Lung (tissue), 12 donors: ENCODE data around the gene ULK4. TPM values are rescaled to one million over a fixed set of nuclear protein-coding genes. Genes with fewer than 3 reads are reported as not detected.
"Not testable (repeated sequence)": the region's sequence is repeated elsewhere in the genome, so short reads cannot be mapped to it uniquely, and the experiment has no call there.

Experiments used
- ATAC-seq: fragments of 200-7000 bp; cut with Tn5 transposase; one replicate; pipeline ENCODE4 v1.9.1; 2020; ENCODE audit warnings: moderate number of reproducible peaks; ENCODE audit not compliant: insufficient read depth, low FRiP score
- DNase-seq, 3 donors: peaks; one replicate each; pipeline ENCODE4 v3.0.0-alpha.2; 2013 to 2017
- H3K27ac ChIP-seq, 2 donors: one replicate each; pipeline ENCODE4 v1.5.1; 2013; ENCODE audit warnings: mild to moderate bottlenecking in 2 of 2, moderate library complexity in 2 of 2, control low read depth in 1 of 2, inconsistent platforms in 1 of 2, low read depth in 1 of 2, low read length in 1 of 2
- H3K27me3 ChIP-seq, 3 donors: one replicate each; pipeline ENCODE4 v1.5.1; 2013; ENCODE audit warnings: low read length in 2 of 3; ENCODE audit not compliant: control insufficient read depth in 3 of 3, insufficient read depth in 3 of 3
- H3K36me3 ChIP-seq, 4 donors: one replicate each; pipeline ENCODE4 v1.5.1; 2013; ENCODE audit warnings: low read length in 4 of 4, mild to moderate bottlenecking in 1 of 4, moderate library complexity in 1 of 4; ENCODE audit not compliant: control insufficient read depth in 4 of 4, insufficient read depth in 4 of 4
- H3K4me1 ChIP-seq, 5 donors: one replicate each; pipeline ENCODE4 v1.5.1; 2013; ENCODE audit warnings: low read length in 5 of 5, mild to moderate bottlenecking in 2 of 5, moderate library complexity in 1 of 5; ENCODE audit not compliant: control insufficient read depth in 5 of 5, insufficient read depth in 5 of 5
- H3K4me3 ChIP-seq: one replicate; pipeline ENCODE4 v1.5.1; 2013; ENCODE audit warnings: mild to moderate bottlenecking, control low read depth, moderate library complexity
- H3K9ac ChIP-seq, 2 donors: one replicate each; pipeline ENCODE4 v1.5.1; 2013; ENCODE audit warnings: low read length in 2 of 2, control low read depth in 1 of 2; ENCODE audit not compliant: insufficient read depth in 1 of 2
- H3K9me3 ChIP-seq, 4 donors: one replicate each; pipeline ENCODE4 v1.5.1; 2013; ENCODE audit warnings: low read length in 3 of 4, mild to moderate bottlenecking in 1 of 4, moderate library complexity in 1 of 4; ENCODE audit not compliant: control insufficient read depth in 4 of 4, insufficient read depth in 3 of 4
- WGBS, 2 donors: extraction: QIAGEN DNeasy Blood & Tissue Kit; methylation state at CpG; one replicate each; pipeline ENCODE4 v1.1.7; 2013; 5-methylcytosine and 5-hydroxymethylcytosine counted together
- polyA plus RNA-seq, 2 donors: library from polyadenylated mRNA; stranded (reverse); fragments of 200-250 nt; gene quantifications; one replicate each; pipeline ENCODE4 v1.2.1, GENCODE V29; 2013
- total RNA-seq, 2 donors: library from RNA; depleted of rRNA in 1 of 2; stranded (reverse); fragments of >200 nt in 1 of 2; gene quantifications; one replicate each; pipeline ENCODE4 v1.2.1, GENCODE V29; 2014 to 2021
- TF ChIP-seq, protein P1 (sequence below): IDR thresholded peaks from 2 replicates; pipeline ENCODE4 v1.5.1; 2012; ENCODE audit warnings: mild to moderate bottlenecking; ENCODE audit errors: control extremely low read depth, extremely low read depth
- donor health status: control.
- donor health status: control.
- donor health status: Bipolar disorder and iron deficiency.
- donor health status: healthy.
- donor health status: DM: yes; HTN: yes; CAD: no.

The ULK4 gene
- total and polyA plus RNA-seq, 4 donors, result 2.8 to 56.0 (median 12.6) TPM

DNA sequence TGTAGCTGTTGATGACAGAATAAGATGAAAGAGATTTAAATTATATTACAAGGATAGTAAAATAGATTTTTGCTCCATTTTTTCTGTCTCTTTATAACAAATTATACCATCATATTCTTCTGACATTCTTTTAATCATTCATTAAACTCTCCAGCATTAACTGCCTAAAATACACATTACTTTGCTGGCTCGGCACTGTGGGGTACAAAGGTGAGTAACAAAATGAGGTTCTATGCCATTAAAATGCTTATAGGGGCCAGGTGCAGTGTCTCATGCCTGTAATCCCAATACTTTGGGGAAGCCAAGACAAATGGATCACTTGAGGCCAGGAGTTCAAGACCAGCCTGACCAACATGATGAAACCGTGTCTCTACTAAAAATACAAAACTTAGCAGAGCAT, 81.5 kb downstream of the ULK4 start:
- Histone ChIP-seq H3K9me3 (no peaks in the 10 kb centered on the region), H3K4me1 (no peaks in the 10 kb centered on the region), H3K36me3 (no peaks in the 10 kb centered on the region), H3K9ac (no peak overlapping the region), H3K27me3 (no peaks in the 10 kb centered on the region), H3K27ac (no peak overlapping the region), H3K4me3 (no peak overlapping the region)
- ATAC-seq, result no peak
- no peak for DNase-seq
- TF ChIP-seq, protein P1, sequence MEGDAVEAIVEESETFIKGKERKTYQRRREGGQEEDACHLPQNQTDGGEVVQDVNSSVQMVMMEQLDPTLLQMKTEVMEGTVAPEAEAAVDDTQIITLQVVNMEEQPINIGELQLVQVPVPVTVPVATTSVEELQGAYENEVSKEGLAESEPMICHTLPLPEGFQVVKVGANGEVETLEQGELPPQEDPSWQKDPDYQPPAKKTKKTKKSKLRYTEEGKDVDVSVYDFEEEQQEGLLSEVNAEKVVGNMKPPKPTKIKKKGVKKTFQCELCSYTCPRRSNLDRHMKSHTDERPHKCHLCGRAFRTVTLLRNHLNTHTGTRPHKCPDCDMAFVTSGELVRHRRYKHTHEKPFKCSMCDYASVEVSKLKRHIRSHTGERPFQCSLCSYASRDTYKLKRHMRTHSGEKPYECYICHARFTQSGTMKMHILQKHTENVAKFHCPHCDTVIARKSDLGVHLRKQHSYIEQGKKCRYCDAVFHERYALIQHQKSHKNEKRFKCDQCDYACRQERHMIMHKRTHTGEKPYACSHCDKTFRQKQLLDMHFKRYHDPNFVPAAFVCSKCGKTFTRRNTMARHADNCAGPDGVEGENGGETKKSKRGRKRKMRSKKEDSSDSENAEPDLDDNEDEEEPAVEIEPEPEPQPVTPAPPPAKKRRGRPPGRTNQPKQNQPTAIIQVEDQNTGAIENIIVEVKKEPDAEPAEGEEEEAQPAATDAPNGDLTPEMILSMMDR, result no peak
- WGBS, 2 donors, result 80 to 84% methylated on average over 2 of the region's 2 CpGs

GRCh38 chr3:41877741-41878140, 84.2 kb downstream of the ULK4 start:
- H3K27ac ChIP-seq, H3K36me3 ChIP-seq, DNase-seq, H3K9ac ChIP-seq, ATAC-seq, H3K27me3 ChIP-seq, H3K4me3 ChIP-seq, H3K4me1 ChIP-seq, H3K9me3 ChIP-seq: not testable (repeated sequence)
- 95 to 98% methylated on average over 9 of the region's 9 CpGs for WGBS, 2 donors

- Histone ChIP-seq H3K36me3 (no peaks in the 10 kb centered on the region), H3K9ac (no peak overlapping the region), H3K27ac (no peak overlapping the region), H3K4me1 (no peaks in the 10 kb centered on the region), H3K9me3 (peaks cover 0 to 2% (median 0%) of the 10 kb centered on the region in 4 donors), H3K27me3 (no peaks in the 10 kb centered on the region), H3K4me3 (no peak overlapping the region)
- no peak for DNase-seq
- TF ChIP-seq, protein P1, result no peak
- no peak for ATAC-seq
- 55 to 87% methylated on average over 4 of the region's 4 CpGs for WGBS, 2 donors
Observed at GRCh38 chr3:41874022-41874421, 87.9 kb downstream of the ULK4 start.

- H3K9me3 ChIP-seq, result peaks cover 0 to 2% (median 0%) of the 10 kb centered on the region in 4 donors
- H3K9ac ChIP-seq, result no peak overlapping the region
- 82 to 89% methylated on average over 1 of the region's 1 CpG for WGBS, 2 donors
- TF ChIP-seq, protein P1, result no peak
- H3K4me1 ChIP-seq, result no peaks in the 10 kb centered on the region
- no peak overlapping the region for H3K27ac ChIP-seq
- no peaks in the 10 kb centered on the region for H3K27me3 ChIP-seq
- DNase-seq (no peak), ATAC-seq (no peak)
- H3K4me3 ChIP-seq, result no peak overlapping the region
- H3K36me3 ChIP-seq, result no peaks in the 10 kb centered on the region
Observed at GRCh38 chr3:41872157-41872556, 89.7 kb downstream of the ULK4 start.
